T-helper 2 cell treated with Interferon-gamma antibody and Interleukin-4, amounts not matched to agents 100 ng/mL and 5 ng/mL, for 36 hours (primary cell): ENCODE results near the gene TSPAN13. TPM values are rescaled to one million over a fixed set of nuclear protein-coding genes. Genes with fewer than 3 reads are reported as not detected.

Experiments used
- intact Hi-C: fragments of 100-400 bp; cut with micrococcal nuclease; formaldehyde crosslinking; loops from one replicate; pipeline ENCODE4 v1.15.1; 2023
- total RNA-seq: library from RNA; stranded (reverse); gene quantifications from 2 replicates; pipeline ENCODE4 v1.2.3, GENCODE V29; 2022

The TSPAN13 gene
- total RNA-seq, 1 donor from 2014 or later, result 1.1 TPM

DNA sequence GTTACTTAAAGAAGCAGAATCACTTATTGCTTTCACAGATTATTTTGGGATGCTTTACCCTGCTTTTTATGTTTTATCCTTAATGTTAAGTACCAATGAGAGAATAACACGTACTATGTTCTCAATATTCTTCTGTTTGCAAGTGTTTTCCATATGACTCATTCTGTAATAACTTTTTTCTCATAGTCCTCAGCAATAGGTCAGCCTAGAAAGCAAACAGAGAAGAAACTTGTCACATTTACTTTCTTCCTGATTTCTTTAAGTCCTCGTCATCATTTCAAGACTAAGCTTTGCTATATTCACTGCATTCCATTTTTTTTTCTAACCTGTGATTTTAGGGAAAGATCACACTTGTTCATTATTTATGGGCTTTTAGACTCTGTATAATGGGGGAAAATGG, 58.0 kb downstream of the TSPAN13 start:
- intact Hi-C loops, result no loop called here

- intact Hi-C loops, result no loop called here
Measured at GRCh38 chr7:16812542-16813231, 59.1 kb downstream of the TSPAN13 start.

DNA sequence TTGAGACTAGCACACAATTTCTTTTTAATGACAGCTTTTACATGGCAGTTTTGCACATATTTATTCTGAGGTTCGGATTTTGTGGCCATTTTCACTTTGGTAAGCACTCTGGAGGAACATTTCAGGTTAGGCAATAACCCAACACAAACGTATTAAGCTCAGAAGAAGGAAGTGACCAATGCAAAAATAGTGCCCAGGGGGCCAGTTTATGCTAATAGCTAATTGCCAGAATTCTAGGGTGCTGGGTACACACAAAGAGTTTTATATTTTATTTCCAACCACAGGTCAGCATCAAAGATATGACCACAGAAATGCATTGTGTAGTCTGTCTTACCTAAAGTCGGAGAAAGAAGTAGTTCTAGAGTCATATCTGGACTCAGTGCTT, 59.7 kb downstream of the TSPAN13 start:
- intact Hi-C loops, result no loop called here

DNA sequence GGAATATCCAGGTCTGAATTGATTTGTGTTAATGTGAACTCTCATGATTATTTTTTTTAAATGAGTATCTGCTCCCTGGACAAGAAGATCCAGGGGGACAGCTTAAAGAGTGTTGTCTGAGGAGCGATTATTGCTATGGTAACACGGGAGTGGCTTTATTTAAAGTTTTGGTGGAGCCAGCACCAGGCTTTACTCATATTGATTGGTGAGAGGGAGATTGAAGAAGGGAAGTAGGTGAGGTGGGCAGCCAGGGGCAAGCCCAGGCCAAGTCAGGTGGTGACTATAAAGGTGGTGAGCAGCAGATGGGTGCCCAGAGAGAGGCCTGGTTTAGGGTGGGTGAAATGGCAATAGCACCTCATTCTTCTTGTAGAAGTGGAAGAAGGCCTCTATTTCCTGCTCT, 61.4 kb downstream of the TSPAN13 start:
- intact Hi-C loops, result no loop called here

GRCh38 chr7:16816824-16817223, 63.3 kb downstream of the TSPAN13 start:
- intact Hi-C loops, result no loop called here

GRCh38 chr7:16817536-16817935, 64.0 kb downstream of the TSPAN13 start:
- intact Hi-C loops, result no loop called here

DNA sequence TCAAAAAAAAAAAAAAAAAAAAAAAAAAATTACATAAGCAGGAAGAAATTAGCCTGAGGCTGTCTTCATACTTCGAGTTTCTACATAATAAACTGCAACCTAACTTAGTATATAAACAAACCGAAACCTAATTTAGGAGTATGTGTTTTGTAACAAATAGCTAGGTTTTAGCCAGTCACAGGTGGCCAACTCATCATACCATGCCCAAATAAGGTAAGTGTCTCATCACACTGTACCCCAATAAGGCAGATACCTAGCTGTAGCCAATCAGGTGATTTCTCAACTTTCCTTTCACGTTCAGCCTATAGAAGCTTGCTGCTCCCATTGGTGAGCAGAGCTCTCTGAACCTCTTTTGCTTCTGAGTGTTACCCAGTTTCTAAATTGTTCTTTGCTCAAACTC, 65.2 kb downstream of the TSPAN13 start:
- intact Hi-C loops, result no loop called here

DNA sequence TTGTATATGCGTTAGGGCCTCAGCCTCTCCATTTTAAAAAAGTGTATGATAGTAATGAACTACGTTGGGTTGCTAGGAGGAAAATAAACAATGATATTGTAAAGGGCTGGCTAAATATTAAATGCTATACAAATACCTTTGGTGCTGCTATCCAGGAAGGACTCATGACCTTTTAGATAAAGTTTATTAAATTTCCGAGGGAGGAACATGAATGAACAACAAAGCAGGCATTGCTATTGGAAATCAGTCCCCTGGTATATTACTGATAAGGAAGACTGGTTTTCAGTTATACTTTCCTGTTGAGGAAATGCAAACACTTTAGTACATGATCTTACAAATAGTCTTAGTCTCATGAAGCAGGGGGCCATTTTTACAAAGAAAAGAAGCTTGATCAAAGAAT, 68.5 kb downstream of the TSPAN13 start:
- intact Hi-C loops, result no loop called here

DNA sequence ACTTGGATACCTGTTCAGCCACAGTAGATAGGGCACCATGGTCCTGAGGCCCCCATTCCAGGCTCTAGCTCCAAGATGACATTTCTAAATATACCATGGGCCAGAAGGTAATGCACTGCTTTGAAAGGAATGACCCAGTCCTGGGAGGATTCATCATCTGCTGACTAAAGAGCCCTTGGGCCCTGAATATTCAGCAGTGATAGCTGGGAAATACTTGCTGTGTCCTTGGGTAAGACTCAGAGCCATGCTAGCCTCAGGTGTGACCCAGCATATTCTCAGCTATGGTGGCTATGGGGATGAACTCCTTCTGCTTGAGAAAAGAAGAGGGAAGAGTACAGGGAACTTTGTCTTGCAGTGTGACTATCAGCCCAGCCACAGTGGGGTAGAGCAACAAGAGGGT, 72.5 kb downstream of the TSPAN13 start:
- intact Hi-C loops, result no loop called here

DNA sequence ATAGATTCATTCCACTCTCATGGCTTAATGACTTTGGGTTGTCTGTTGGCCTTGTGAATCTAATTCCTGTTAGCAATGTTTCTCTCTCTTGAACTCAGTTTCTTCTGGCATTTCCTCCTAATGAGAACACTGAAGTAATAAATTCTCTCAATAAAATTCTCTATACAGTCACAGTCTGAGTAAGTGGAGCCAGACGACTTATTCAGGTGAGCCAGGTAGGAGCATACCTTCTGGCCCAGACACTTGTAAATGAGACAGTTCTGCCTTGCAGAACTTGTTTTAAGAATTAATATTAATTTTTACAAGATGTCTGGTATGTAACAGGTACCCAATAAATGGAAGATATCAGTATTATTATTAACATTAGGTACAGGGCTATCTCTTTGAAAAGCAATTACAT, 79.8 kb downstream of the TSPAN13 start:
- intact Hi-C loops, result no loop called here

Other genes starting within 250 kb of the TSPAN13 start
- gene LRRC72, start 226.9 kb upstream of the TSPAN13 start, total RNA-seq, result not detected in 2 replicates
- gene ANKMY2, start 108.0 kb upstream of the TSPAN13 start, total RNA-seq, result 9.8 TPM in 2 replicates
- 53.6 and 59.9 TPM in 2 replicates for gene BZW2, start 107.6 kb upstream of the TSPAN13 start, total RNA-seq
- not detected in 2 replicates for gene AGR2, start 51.2 kb downstream of the TSPAN13 start, total RNA-seq
- not detected in 2 replicates for gene AGR3, start 128.2 kb downstream of the TSPAN13 start, total RNA-seq